OCI-LY7 (cell line): ENCODE measurements around the gene KCNK5. TPM values are rescaled to one million over a fixed set of nuclear protein-coding genes. Genes with fewer than 3 reads are reported as not detected.

Experiments used
- BruUV-seq: library from RNA; stranded (reverse); fragments of 400-500 nt; replicated peaks from 2 replicates; lab custom pipeline; 2021; lab: Mats Ljungman, UMichigan
- CTCF ChIA-PET: fragments of 300-600 bp; sonication (Branson Sonifier 250); formaldehyde crosslinking; loops from one replicate; lab custom pipeline; 2022; ENCODE audit warnings: antibody characterized with exemption; ENCODE audit not compliant: unreplicated experiment; lab: Charles Lee
- POLR2A ChIA-PET: fragments of 300-600 bp; sonication (Branson Sonifier 250); formaldehyde crosslinking; loops from one replicate; lab custom pipeline; 2022; ENCODE audit warnings: antibody characterized with exemption; lab: Charles Lee
- DNase-seq: peaks from one replicate; pipeline ENCODE4 v3.0.0-alpha.2; 2015; ENCODE audit warnings: low spot score
- H2AFZ ChIP-seq: fragments of 200-600 bp; sonication (generic), shearing (Covaris generic); 2 replicates; pipeline ENCODE4 v1.6.1; 2014; ENCODE audit warnings: mild to moderate bottlenecking, antibody characterized with exemption, low read length, moderate library complexity
- H3K27ac ChIP-seq: fragments of 200-600 bp; sonication (generic); 2 replicates; pipeline ENCODE4 v1.5.1; 2014; ENCODE audit warnings: mixed run types, low read depth, mild to moderate bottlenecking, moderate library complexity, low read length, inconsistent platforms; ENCODE audit not compliant: poor library complexity, severe bottlenecking
- H3K36me3 ChIP-seq: fragments of 200-600 bp; sonication (generic); 2 replicates; pipeline ENCODE4 v1.6.1; 2014; ENCODE audit warnings: mild to moderate bottlenecking, antibody characterized with exemption, low read length, moderate library complexity, mixed read lengths; ENCODE audit not compliant: insufficient read depth
- H3K4me1 ChIP-seq: fragments of 200-600 bp; sonication (generic); 2 replicates; pipeline ENCODE4 v1.5.1; 2014; ENCODE audit warnings: mild to moderate bottlenecking, low read length; ENCODE audit not compliant: insufficient read depth, poor library complexity, severe bottlenecking
- H3K4me2 ChIP-seq: fragments of 200-600 bp; sonication (generic); 2 replicates; pipeline ENCODE4 v1.6.1; 2014; ENCODE audit warnings: mild to moderate bottlenecking, low read length
- H3K4me3 ChIP-seq: fragments of 200-600 bp; sonication (generic); 2 replicates; pipeline ENCODE4 v1.5.1; 2014; ENCODE audit warnings: mild to moderate bottlenecking, low read depth, low read length; ENCODE audit not compliant: poor library complexity, severe bottlenecking
- H3K79me2 ChIP-seq: fragments of 200-600 bp; sonication (generic); 2 replicates; pipeline ENCODE4 v1.6.1; 2016; ENCODE audit warnings: low read depth, mild to moderate bottlenecking, low read length, moderate library complexity, mixed read lengths; ENCODE audit not compliant: insufficient read depth
- H3K9me2 ChIP-seq: fragments of 200-600 bp; sonication (generic); 2 replicates; pipeline ENCODE4 v1.6.1; 2016; ENCODE audit warnings: mild to moderate bottlenecking, low read length, mixed read lengths; ENCODE audit not compliant: insufficient read depth
- H3K9me3 ChIP-seq: fragments of 200-600 bp; sonication (generic); 2 replicates; pipeline ENCODE4 v1.6.1; 2014; ENCODE audit warnings: mild to moderate bottlenecking, mixed run types, low read length, mixed read lengths
- H4K20me1 ChIP-seq: fragments of 200-600 bp; sonication (generic); 2 replicates; pipeline ENCODE4 v1.6.1; 2014; ENCODE audit warnings: mild to moderate bottlenecking, antibody characterized with exemption, low read length, moderate library complexity, mixed read lengths; ENCODE audit not compliant: insufficient read depth
- CTCF ChIP-seq: fragments of 200-600 bp; sonication (generic); conservative IDR thresholded peaks from 2 replicates; pipeline ENCODE4 v1.5.1; 2014; ENCODE audit warnings: mild to moderate bottlenecking, antibody characterized with exemption, low read length, moderate library complexity, mixed read lengths
- EZH2phosphoT487 ChIP-seq: fragments of 200-600 bp; sonication (generic); IDR thresholded peaks from 2 replicates; pipeline ENCODE4 v1.6.1; 2018; ENCODE audit warnings: low read depth, borderline replicate concordance, mild to moderate bottlenecking, mixed run types, antibody characterized with exemption, low read length, moderate library complexity, mixed read lengths
- intact Hi-C: fragments of 100-400 bp; cut with micrococcal nuclease; formaldehyde crosslinking; loops from one replicate; pipeline ENCODE4 v1.10.0; 2022; ENCODE audit not compliant: unreplicated experiment
- total RNA-seq, 2 experiments: library from RNA; depleted of rRNA in 1 of 2; stranded (reverse); fragments of >200 nt in 1 of 2; shearing (Covaris generic) in 1 of 2; gene quantifications; 2 replicates each; pipeline ENCODE4 v1.2.3, GENCODE V29; 2014 to 2022

The KCNK5 gene
- total RNA-seq, 2 experiments from 2014 or later, result not detected

GRCh38 chr6:39274903-39275302 is 45.6 kb upstream of the KCNK5 start:
- Histone ChIP-seq H3K4me3 (no peak overlapping the region), H3K36me3 (no peaks in the 10 kb centered on the region), H2AFZ (no peak overlapping the region), H3K9me3 (no peaks in the 10 kb centered on the region), H4K20me1 (no peaks in the 10 kb centered on the region), H3K4me2 (no peak overlapping the region), H3K4me1 (no peaks in the 10 kb centered on the region), H3K27ac (no peak overlapping the region), H3K9me2 (no peaks in the 10 kb centered on the region), H3K79me2 (no peaks in the 10 kb centered on the region)
- CTCF ChIA-PET, result no interaction called here
- no peak for DNase-seq
- POLR2A ChIA-PET, result no interaction called here
- no TSS peak for BruUV-seq
- intact Hi-C loops, result no loop called here
- TF ChIP-seq EZH2phosphoT487, result no peak
- no peak for TF ChIP-seq CTCF

GRCh38 chr6:39274471-39274870 is 45.2 kb upstream of the KCNK5 start:
- Histone ChIP-seq H3K9me3 (no peaks in the 10 kb centered on the region), H3K36me3 (no peaks in the 10 kb centered on the region), H3K27ac (no peak overlapping the region), H3K4me1 (no peaks in the 10 kb centered on the region), H3K9me2 (no peaks in the 10 kb centered on the region), H3K4me2 (no peak overlapping the region), H4K20me1 (no peaks in the 10 kb centered on the region), H2AFZ (no peak overlapping the region), H3K79me2 (no peaks in the 10 kb centered on the region), H3K4me3 (no peak overlapping the region)
- CTCF ChIA-PET, result no interaction called here
- TF ChIP-seq CTCF, result no peak
- TF ChIP-seq EZH2phosphoT487, result no peak
- BruUV-seq, result no TSS peak
- intact Hi-C loops, result no loop called here
- POLR2A ChIA-PET, result no interaction called here
- no peak for DNase-seq

GRCh38 chr6:39273406-39273821 is 44.1 kb upstream of the KCNK5 start:
- intact Hi-C loops, result no loop called here
- H3K4me1 ChIP-seq, result no peaks in the 10 kb centered on the region
- H3K9me3 ChIP-seq, result no peaks in the 10 kb centered on the region
- ChIA-PET CTCF (no interaction called here), POLR2A (no interaction called here)
- H3K27ac ChIP-seq, result no peak overlapping the region
- no peaks in the 10 kb centered on the region for H3K9me2 ChIP-seq
- TF ChIP-seq EZH2phosphoT487 (no peak), CTCF (no peak)
- no peaks in the 10 kb centered on the region for H3K79me2 ChIP-seq
- no peak overlapping the region for H2AFZ ChIP-seq
- no peaks in the 10 kb centered on the region for H3K36me3 ChIP-seq
- no peak for DNase-seq
- H4K20me1 ChIP-seq, result no peaks in the 10 kb centered on the region
- BruUV-seq, result no TSS peak
- no peak overlapping the region for H3K4me2 ChIP-seq
- no peak overlapping the region for H3K4me3 ChIP-seq
